Cardiac muscle cell (in vitro differentiated cells and primary cell): Measurements from ENCODE around the gene NDNF. TPM values are rescaled to one million over a fixed set of nuclear protein-coding genes. Genes with fewer than 3 reads are reported as not detected.
A peak's percentile ranks its signal among the peaks of the same experiment; 100 is the strongest.

ENCODE experiments used
- DNase-seq, 2 donors: peaks; one replicate each; pipeline versions ENCODE4 v3.0.0 to v3.0.0-alpha.2; 2010 to 2017; ENCODE audit warnings: low read depth in 1 of 2, low spot score in 1 of 2
- H3K27ac ChIP-seq: fragments of 200-600 bp; sonication (generic); 2 replicates; pipeline ENCODE4 v1.5.1; 2016
- H3K27me3 ChIP-seq: fragments of 200-600 bp; sonication (generic); 2 replicates; pipeline ENCODE4 v1.6.0; 2016; ENCODE audit warnings: control low read depth
- H3K36me3 ChIP-seq: fragments of 200-600 bp; sonication (generic); 2 replicates; pipeline ENCODE4 v1.5.1; 2016; ENCODE audit warnings: control low read depth
- H3K4me1 ChIP-seq: fragments of 200-600 bp; sonication (generic); 2 replicates; pipeline ENCODE4 v1.8.1; 2017; ENCODE audit warnings: low read depth, mild to moderate bottlenecking, mixed run types
- H3K4me3 ChIP-seq: fragments of 200-600 bp; sonication (generic); 2 replicates; pipeline ENCODE4 v1.5.1; 2016; ENCODE audit warnings: mild to moderate bottlenecking
- H3K9me3 ChIP-seq: fragments of 200-600 bp; sonication (generic); 2 replicates; pipeline ENCODE4 v1.5.1; 2017; ENCODE audit warnings: low read depth, mild to moderate bottlenecking, control low read depth
- polyA plus RNA-seq: library from polyadenylated mRNA; unstranded; fragments of >200 nt; fragmentation: Nextera tagmentation; extraction: Ambion mirVana; gene quantifications from 2 replicates; pipeline ENCODE4 v1.2.1, GENCODE V29; 2016
- total RNA-seq: library from RNA; depleted of rRNA; stranded (reverse); fragments of >200 nt; gene quantifications from 2 replicates; pipeline ENCODE4 v1.2.3, GENCODE V29; 2016
- TF ChIP-seq, protein P1 (sequence below): IDR thresholded peaks from 2 replicates; pipeline ENCODE4 v1.5.1; 2012; ENCODE audit warnings: low read depth, mild to moderate bottlenecking, low read length

Gene NDNF
- total and polyA plus RNA-seq, 2 experiments from 2014 or later, result 2.6 to 9.3 TPM

DNA sequence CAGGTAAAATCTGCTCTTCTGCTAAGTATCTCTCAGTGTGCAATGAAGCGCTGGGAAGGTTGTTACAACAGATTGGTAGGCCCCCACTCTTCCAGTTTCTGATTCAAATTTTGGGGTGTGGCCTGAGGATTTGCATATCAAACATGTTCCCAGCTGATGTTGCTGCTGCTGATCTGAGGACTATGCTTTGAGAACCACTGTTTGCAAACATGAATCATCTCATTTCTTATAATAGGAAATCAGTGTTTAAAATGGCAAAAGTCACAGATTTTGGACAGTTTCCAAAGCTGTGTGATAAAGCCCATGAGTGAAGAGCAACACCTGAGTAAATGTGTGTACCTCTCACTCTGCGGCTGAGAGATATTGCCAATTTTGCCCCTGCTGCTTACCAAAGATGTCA is 36.2 kb upstream of the NDNF start:
- DNase-seq, result no peak
- Histone ChIP-seq H3K4me3 (no peak overlapping the region), H3K27ac (no peak overlapping the region), H3K9me3 (no peaks in the 10 kb centered on the region), H3K36me3 (no peaks in the 10 kb centered on the region), H3K27me3 (no peaks in the 10 kb centered on the region), H3K4me1 (no peaks in the 10 kb centered on the region)
- TF ChIP-seq, protein P1, sequence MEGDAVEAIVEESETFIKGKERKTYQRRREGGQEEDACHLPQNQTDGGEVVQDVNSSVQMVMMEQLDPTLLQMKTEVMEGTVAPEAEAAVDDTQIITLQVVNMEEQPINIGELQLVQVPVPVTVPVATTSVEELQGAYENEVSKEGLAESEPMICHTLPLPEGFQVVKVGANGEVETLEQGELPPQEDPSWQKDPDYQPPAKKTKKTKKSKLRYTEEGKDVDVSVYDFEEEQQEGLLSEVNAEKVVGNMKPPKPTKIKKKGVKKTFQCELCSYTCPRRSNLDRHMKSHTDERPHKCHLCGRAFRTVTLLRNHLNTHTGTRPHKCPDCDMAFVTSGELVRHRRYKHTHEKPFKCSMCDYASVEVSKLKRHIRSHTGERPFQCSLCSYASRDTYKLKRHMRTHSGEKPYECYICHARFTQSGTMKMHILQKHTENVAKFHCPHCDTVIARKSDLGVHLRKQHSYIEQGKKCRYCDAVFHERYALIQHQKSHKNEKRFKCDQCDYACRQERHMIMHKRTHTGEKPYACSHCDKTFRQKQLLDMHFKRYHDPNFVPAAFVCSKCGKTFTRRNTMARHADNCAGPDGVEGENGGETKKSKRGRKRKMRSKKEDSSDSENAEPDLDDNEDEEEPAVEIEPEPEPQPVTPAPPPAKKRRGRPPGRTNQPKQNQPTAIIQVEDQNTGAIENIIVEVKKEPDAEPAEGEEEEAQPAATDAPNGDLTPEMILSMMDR, result no peak

DNA sequence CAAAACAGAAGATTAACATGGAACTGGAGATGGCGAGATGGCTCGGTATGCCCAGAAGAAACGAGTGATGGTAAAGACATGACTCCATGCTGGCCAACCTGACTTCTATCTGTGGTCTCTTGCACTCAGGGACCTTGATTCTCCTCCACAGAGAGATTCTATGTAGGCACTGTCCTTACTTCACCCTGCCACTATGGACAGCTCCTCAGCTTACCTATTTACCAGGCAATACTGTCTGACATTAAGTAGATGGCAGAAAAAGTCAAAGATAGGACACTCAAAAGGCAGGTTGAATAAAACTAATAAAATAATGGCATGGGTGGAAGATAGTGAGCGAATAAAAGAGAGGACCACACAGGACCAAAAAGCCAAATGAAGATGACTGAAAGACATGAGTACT is 35.2 kb upstream of the NDNF start:
- Histone ChIP-seq H3K27me3 (no peaks in the 10 kb centered on the region), H3K9me3 (no peaks in the 10 kb centered on the region), H3K4me1 (no peaks in the 10 kb centered on the region), H3K27ac (no peak overlapping the region), H3K4me3 (no peak overlapping the region), H3K36me3 (no peaks in the 10 kb centered on the region)
- TF ChIP-seq, protein P1, result no peak
- no peak for DNase-seq

DNA sequence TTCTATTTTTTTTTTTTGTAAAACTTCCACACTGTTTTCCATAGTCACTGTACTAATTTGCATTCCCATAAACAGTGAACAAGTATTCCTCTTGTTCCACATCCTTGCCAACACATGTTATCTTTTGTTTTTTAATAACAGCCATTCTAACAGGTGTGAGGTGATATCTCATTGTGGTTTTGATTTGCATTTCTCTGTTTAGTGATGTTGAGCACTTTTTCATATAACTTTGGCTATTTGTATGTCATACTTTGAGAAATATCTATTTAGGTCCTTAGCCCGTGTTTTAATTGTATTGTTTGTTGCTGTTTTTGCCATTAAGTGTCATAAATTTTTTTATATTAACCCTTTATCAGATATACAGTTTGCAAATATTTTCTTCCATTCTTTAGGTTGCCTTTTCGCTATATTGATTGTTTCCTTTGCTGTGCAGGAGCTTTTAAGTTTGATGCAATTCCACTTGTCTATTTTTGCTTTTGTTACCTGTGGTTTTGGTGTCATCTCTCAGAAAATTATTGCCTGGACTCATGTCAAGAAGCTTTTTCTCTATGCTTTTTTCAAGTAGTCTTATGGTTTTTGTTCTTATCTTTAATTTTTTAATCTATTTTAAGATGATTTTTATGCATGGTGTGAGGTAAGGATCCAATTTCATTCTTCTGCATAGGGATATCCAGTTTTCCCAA is 27.9 kb upstream of the NDNF start:
- Histone ChIP-seq H3K4me3 (no peak overlapping the region), H3K27me3 (no peaks in the 10 kb centered on the region), H3K4me1 (peaks cover 8% of the 10 kb centered on the region), H3K9me3 (no peaks in the 10 kb centered on the region), H3K27ac (no peak overlapping the region), H3K36me3 (no peaks in the 10 kb centered on the region)
- TF ChIP-seq, protein P1, result no peak
- DNase-seq, result no peak

DNA sequence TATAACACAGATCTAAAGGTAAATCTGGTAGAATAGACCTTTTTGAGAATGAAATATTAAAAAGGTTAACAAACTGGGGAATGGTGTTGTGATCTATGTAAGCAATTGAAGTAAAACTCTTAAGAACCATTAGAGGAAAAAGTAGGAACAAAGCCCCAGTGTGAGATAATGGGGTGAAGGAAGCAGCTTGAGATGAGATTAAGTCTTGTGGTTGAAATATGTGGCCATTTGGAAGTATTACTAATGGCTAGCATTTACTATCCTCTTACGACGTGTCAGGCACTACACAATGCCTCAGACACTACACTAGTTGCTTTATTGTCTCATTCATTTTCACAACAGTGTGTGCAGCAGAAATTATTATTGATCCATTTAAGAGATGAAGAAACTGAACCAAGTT is 25.9 kb upstream of the NDNF start:
- peaks cover 8% of the 10 kb centered on the region for H3K4me1 ChIP-seq
- no peak overlapping the region for H3K27ac ChIP-seq
- no peaks in the 10 kb centered on the region for H3K36me3 ChIP-seq
- H3K4me3 ChIP-seq, result no peak overlapping the region
- H3K27me3 ChIP-seq, result no peaks in the 10 kb centered on the region
- H3K9me3 ChIP-seq, result no peaks in the 10 kb centered on the region
- TF ChIP-seq, protein P1, result no peak
- no peak for DNase-seq

DNA sequence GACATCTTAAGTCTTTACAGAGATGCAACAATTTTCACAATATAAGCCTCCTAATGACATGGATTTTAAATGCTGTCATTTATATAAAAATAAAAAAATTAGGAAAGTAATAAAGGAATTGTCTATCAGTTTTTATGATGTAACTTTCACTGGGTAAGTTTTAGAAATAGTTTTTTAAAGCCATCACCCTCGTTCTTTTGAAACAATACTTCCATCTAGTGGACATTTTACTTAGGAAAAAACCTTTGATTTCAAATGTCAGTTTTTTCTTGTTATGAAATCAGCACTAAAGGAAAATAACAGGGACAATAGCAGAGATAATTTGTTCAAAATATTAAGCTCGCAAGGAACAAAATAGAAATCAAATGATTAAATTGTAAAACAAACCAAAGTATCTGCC is 24.3 kb upstream of the NDNF start:
- Histone ChIP-seq H3K27ac (no peak overlapping the region), H3K9me3 (no peaks in the 10 kb centered on the region), H3K27me3 (no peaks in the 10 kb centered on the region), H3K4me3 (no peak overlapping the region), H3K36me3 (no peaks in the 10 kb centered on the region), H3K4me1 (peaks cover 8% of the 10 kb centered on the region)
- TF ChIP-seq, protein P1, result peak; percentile 49
- peak; percentile 57 to 58 for DNase-seq
